K562 (cell line): ENCODE results near the gene TLE3. TPM values are rescaled to one million over a fixed set of nuclear protein-coding genes. Genes with fewer than 3 reads are reported as not detected.

Experiments used
- GTF2E2 ChIP-seq: fragments of 200-800 bp; sonication (Bioruptor generic); IDR thresholded peaks from 2 replicates; pipeline ENCODE4 v1.6.1; 2016; ENCODE audit warnings: missing genetic modification characterization, missing compliant biosample characterization
- HSF4 ChIP-seq: fragments of 250-450 bp; sonication (Bioruptor Pico); IDR thresholded peaks from 2 replicates; pipeline ENCODE4 v2.1.2; 2022; ENCODE audit warnings: mild to moderate bottlenecking, moderate library complexity, borderline replicate concordance
- KLF1 ChIP-seq: fragments of 450-650 bp; IDR thresholded peaks from 2 replicates; pipeline ENCODE4 v1.6.1; 2016; ENCODE audit warnings: missing genetic modification characterization, missing compliant biosample characterization
- KLF13 ChIP-seq: fragments of 450-650 bp; IDR thresholded peaks from 2 replicates; pipeline ENCODE4 v1.6.1; 2016; ENCODE audit warnings: missing genetic modification characterization, low read depth, mild to moderate bottlenecking, missing compliant biosample characterization, moderate library complexity, borderline replicate concordance
- TAF9B ChIP-seq: fragments of 450-650 bp; IDR thresholded peaks from 2 replicates; pipeline ENCODE4 v1.6.1; 2018; ENCODE audit warnings: mild to moderate bottlenecking; ENCODE audit not compliant: partially characterized antibody
- polyA plus RNA-seq, 8 experiments: library from polyadenylated mRNA; depleted of rRNA in 4 of 8; stranded (reverse) in 5 of 8; unstranded in 3 of 8; fragments of >200 nt; fragmentation: Nextera tagmentation in 2 of 8; fragmentation: Illumina TruSeq in 1 of 8; extraction: Ambion mirVana in 2 of 8; extraction: Trizol in 1 of 8; gene quantifications; 2 replicates each; pipeline versions ENCODE4 v1.2.1 to v1.2.3, GENCODE V29; 2011 to 2014; ENCODE audit warnings: inconsistent platforms in 1 of 8, missing spikeins in 1 of 8
- total RNA-seq, 7 experiments: library from RNA; depleted of rRNA in 6 of 7; stranded (reverse); fragments of >200 nt in 6 of 7; fragmentation: Illumina TruSeq in 2 of 7; extraction: Trizol in 2 of 7; gene quantifications; 2 replicates each; pipeline versions ENCODE4 v1.2.1 to v1.2.3, GENCODE V29; 2011 to 2021; ENCODE audit warnings: low replicate concordance in 1 of 7
- TF ChIP-seq, protein P1 (sequence below): sonication (generic); formaldehyde crosslinking; IDR thresholded peaks from 2 replicates; pipeline ENCODE4 v1.8.1; 2023; ENCODE audit warnings: mild to moderate bottlenecking, missing genetic modification reagents
- TF ChIP-seq, protein P2 (sequence below), 3 experiments: fragments of 200-800 bp in 1 of 3; fragments of 250-450 bp in 1 of 3; fragments of 450-650 bp in 1 of 3; sonication (Bioruptor Pico) in 1 of 3; sonication (Bioruptor generic) in 1 of 3; formaldehyde crosslinking in 1 of 3; IDR thresholded peaks; 2 replicates each; pipeline versions ENCODE4 v1.6.1 to v1.8.0; 2016 to 2022; ENCODE audit warnings: mild to moderate bottlenecking in 2 of 3, missing genetic modification characterization in 2 of 3, missing compliant biosample characterization in 1 of 3, moderate library complexity in 1 of 3
- TF ChIP-seq, protein P3 (sequence below): fragments of 450-650 bp; IDR thresholded peaks from 2 replicates; pipeline ENCODE4 v1.6.1; 2016; ENCODE audit warnings: low read depth, mild to moderate bottlenecking, moderate library complexity
- TF ChIP-seq, protein P4 (sequence below): fragments of 250-450 bp; sonication (Bioruptor Pico); IDR thresholded peaks from 2 replicates; pipeline ENCODE4 v1.8.0; 2021; ENCODE audit warnings: moderate library complexity, mild to moderate bottlenecking, inconsistent platforms

TLE3 gene
- total and polyA plus RNA-seq, 9 of the 15 experiments (the other 6 are each of a cell fraction or from before 2014, with no cell fraction given): 1.5 to 84.2 (median 14.1) TPM

DNA sequence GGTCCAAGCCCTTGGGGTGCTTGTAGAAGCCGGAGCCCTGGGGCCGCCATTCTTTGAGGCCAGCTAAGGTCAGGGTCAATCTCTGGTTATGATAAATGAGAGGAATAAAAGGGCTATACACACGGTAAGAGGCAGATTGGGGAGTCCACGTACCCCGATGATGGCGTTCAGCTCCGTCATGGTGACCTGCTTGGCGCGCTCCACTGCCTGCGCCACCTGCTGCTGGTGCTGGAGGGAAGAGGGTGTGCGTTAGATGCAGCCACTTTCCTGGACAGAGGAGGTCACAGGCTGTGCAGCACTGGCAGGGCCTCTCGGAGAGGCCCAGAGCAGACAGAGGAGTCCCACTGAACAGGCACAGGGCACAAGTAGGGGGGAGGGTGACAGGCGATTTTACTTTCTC lies 23.3 kb downstream of the TLE3 start (continued):
- TF ChIP-seq HSF4 (no peak), GTF2E2 (tag) (no peak), KLF1 (no peak), TAF9B (no peak), KLF13 (tag) (no peak)
- TF ChIP-seq, protein P1, sequence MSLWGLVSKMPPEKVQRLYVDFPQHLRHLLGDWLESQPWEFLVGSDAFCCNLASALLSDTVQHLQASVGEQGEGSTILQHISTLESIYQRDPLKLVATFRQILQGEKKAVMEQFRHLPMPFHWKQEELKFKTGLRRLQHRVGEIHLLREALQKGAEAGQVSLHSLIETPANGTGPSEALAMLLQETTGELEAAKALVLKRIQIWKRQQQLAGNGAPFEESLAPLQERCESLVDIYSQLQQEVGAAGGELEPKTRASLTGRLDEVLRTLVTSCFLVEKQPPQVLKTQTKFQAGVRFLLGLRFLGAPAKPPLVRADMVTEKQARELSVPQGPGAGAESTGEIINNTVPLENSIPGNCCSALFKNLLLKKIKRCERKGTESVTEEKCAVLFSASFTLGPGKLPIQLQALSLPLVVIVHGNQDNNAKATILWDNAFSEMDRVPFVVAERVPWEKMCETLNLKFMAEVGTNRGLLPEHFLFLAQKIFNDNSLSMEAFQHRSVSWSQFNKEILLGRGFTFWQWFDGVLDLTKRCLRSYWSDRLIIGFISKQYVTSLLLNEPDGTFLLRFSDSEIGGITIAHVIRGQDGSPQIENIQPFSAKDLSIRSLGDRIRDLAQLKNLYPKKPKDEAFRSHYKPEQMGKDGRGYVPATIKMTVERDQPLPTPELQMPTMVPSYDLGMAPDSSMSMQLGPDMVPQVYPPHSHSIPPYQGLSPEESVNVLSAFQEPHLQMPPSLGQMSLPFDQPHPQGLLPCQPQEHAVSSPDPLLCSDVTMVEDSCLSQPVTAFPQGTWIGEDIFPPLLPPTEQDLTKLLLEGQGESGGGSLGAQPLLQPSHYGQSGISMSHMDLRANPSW (CRISPR knock-in tag): no peak
- TF ChIP-seq, protein P2, sequence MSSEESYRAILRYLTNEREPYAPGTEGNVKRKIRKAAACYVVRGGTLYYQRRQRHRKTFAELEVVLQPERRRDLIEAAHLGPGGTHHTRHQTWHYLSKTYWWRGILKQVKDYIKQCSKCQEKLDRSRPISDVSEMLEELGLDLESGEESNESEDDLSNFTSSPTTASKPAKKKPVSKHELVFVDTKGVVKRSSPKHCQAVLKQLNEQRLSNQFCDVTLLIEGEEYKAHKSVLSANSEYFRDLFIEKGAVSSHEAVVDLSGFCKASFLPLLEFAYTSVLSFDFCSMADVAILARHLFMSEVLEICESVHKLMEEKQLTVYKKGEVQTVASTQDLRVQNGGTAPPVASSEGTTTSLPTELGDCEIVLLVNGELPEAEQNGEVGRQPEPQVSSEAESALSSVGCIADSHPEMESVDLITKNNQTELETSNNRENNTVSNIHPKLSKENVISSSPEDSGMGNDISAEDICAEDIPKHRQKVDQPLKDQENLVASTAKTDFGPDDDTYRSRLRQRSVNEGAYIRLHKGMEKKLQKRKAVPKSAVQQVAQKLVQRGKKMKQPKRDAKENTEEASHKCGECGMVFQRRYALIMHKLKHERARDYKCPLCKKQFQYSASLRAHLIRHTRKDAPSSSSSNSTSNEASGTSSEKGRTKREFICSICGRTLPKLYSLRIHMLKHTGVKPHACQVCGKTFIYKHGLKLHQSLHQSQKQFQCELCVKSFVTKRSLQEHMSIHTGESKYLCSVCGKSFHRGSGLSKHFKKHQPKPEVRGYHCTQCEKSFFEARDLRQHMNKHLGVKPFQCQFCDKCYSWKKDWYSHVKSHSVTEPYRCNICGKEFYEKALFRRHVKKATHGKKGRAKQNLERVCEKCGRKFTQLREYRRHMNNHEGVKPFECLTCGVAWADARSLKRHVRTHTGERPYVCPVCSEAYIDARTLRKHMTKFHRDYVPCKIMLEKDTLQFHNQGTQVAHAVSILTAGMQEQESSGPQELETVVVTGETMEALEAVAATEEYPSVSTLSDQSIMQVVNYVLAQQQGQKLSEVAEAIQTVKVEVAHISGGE (CRISPR knock-in tag; IDR thresholded peaks at IDR 0.05): no peak
- TF ChIP-seq, protein P3, sequence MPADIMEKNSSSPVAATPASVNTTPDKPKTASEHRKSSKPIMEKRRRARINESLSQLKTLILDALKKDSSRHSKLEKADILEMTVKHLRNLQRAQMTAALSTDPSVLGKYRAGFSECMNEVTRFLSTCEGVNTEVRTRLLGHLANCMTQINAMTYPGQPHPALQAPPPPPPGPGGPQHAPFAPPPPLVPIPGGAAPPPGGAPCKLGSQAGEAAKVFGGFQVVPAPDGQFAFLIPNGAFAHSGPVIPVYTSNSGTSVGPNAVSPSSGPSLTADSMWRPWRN: no peak
- TF ChIP-seq, protein P4, sequence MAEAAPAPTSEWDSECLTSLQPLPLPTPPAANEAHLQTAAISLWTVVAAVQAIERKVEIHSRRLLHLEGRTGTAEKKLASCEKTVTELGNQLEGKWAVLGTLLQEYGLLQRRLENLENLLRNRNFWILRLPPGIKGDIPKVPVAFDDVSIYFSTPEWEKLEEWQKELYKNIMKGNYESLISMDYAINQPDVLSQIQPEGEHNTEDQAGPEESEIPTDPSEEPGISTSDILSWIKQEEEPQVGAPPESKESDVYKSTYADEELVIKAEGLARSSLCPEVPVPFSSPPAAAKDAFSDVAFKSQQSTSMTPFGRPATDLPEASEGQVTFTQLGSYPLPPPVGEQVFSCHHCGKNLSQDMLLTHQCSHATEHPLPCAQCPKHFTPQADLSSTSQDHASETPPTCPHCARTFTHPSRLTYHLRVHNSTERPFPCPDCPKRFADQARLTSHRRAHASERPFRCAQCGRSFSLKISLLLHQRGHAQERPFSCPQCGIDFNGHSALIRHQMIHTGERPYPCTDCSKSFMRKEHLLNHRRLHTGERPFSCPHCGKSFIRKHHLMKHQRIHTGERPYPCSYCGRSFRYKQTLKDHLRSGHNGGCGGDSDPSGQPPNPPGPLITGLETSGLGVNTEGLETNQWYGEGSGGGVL (CRISPR knock-in tag): no peak
